GM18909 (cell line): ENCODE data around the gene ATRX.
"Not testable (repeated sequence)": the region's sequence is repeated elsewhere in the genome, so short reads cannot be mapped to it uniquely, and the experiment has no call there.

Source experiments
- ATAC-seq: cut with Tn5 transposase; IDR thresholded peaks from one replicate; pipeline ENCODE4 v1.9.1; 2021; ENCODE audit warnings: mild to moderate bottlenecking; ENCODE audit not compliant: unreplicated experiment, poor library complexity

ATRX gene

GRCh38 chrX:77510007-77510406, 276.0 kb downstream of the ATRX start:
- ATAC-seq: no peak

- ATAC-seq: no peak
Measured at GRCh38 chrX:77505227-77505626, 280.8 kb downstream of the ATRX start.

- no peak for ATAC-seq
Measured at GRCh38 chrX:77502951-77503525, 283.0 kb downstream of the ATRX start.

DNA sequence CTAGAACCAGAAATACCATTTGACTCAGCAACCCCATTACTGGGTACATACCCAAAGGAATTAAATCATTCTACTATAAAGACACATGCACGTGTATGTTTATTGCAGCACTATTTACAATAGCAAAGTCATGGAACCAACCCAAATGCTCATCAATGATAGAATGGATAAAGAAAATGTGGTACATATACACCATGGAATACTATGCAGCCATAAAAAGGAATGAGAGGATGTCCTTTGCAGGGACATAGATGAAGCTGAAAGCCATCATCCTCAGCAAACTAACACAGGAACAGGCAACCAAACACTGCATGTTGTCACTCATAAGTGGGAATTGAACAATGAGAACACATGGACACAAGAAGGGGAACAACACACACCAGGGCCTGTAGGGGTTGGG, 285.9 kb downstream of the ATRX start:
- ATAC-seq: not testable (repeated sequence)

DNA sequence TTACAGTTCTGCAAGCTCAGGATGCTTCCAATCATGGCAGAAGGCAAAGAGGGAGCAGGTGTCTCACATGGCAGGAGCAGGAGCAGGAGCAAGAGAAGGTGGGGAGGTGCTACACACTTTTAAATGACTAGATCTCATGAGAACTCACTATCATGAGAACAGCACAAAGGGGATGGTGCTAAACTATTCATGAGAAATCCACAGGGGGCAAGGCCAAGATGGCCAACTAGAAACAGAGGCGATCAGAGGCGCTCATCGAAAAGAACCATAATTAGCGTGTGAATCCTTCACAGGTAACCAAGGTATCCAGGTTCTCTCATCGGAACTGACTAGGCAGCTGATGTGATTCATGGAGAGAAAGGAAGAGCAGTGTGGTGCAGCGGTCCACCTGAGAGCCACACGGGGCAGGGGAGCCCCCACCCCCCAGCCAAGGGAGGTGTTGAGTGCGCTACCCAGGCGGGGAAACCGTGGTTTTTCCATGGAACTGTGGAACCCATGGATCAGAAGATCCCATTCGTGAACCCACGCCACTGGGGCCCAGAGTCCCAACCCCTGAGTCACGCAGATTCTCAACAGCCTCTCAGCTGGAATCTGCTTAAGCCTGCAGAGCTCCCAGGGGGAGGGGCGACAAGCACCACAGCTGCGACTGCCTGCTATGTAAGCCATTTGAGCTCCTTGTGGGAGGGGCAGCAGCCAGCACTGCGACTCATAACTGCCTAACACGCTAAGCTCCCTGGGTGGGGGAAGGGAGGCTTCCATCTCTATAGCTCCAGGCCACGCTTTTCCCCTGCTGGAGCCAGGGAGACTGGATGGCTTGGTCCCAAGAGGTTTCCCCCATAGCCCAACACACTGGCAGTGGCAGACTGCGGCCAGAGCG, 292.1 kb downstream of the ATRX start:
- no peak for ATAC-seq

DNA sequence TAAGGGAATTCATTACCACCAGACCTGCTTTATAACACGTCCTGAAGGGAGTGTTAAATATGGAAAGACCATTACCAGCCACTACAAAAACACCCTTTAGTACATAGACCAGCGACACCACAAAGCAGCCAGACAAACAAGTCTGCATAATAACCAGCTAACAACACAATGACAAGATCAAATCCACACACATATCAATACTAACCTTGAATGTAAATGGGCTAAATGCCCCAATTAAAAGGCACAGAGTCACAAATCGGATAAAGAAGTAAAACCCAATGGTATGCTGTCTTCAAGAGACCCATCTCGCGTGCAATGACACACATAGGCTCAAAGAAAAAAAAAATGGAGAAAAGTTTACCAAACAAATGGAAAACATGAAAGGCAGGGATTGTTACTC, 302.0 kb downstream of the ATRX start:
- no peak for ATAC-seq

GRCh38 chrX:77455437-77455836, 330.6 kb downstream of the ATRX start:
- no peak for ATAC-seq
